ENCODE results near the gene ARHGEF10L.
"Not testable (repeated sequence)": the region's sequence is repeated elsewhere in the genome, so short reads cannot be mapped to it uniquely, and the experiment has no call there.

ARHGEF10L gene

GRCh38 chr1:17610085-17610484 is 70.6 kb downstream of the ARHGEF10L start:
- DNase-seq (ENCODE audit: low read depth in 3 of 3): no peak

- no peak for DNase-seq (ENCODE audit: low read depth in 3 of 3)
Measured at GRCh38 chr1:17610713-17611112, 71.2 kb downstream of the ARHGEF10L start.

GRCh38 chr1:17611991-17612390 is 72.5 kb downstream of the ARHGEF10L start:
- DNase-seq (ENCODE audit: low read depth in 3 of 3): no peak

GRCh38 chr1:17612831-17613230 is 73.3 kb downstream of the ARHGEF10L start:
- DNase-seq (ENCODE audit: low read depth in 3 of 3): no peak

- no peak for DNase-seq (ENCODE audit: low read depth in 3 of 3)
Measured at GRCh38 chr1:17614586-17614985, 75.1 kb downstream of the ARHGEF10L start.

- no peak for DNase-seq (ENCODE audit: low read depth in 3 of 3)
Measured at GRCh38 chr1:17615157-17615556, 75.7 kb downstream of the ARHGEF10L start.

GRCh38 chr1:17615959-17616358 is 76.5 kb downstream of the ARHGEF10L start:
- no peak for DNase-seq (ENCODE audit: low read depth in 3 of 3)

GRCh38 chr1:17616731-17617279 is 77.3 kb downstream of the ARHGEF10L start:
- no peak for DNase-seq (ENCODE audit: low read depth in 3 of 3)

GRCh38 chr1:17617787-17618557 is 78.5 kb downstream of the ARHGEF10L start:
- no peak for DNase-seq (ENCODE audit: low read depth in 3 of 3)

GRCh38 chr1:17618558-17619247 is 79.2 kb downstream of the ARHGEF10L start:
- no peak for DNase-seq (ENCODE audit: low read depth in 3 of 3)

- no peak for DNase-seq (ENCODE audit: low read depth in 3 of 3)
Measured at GRCh38 chr1:17620448-17620847, 81.0 kb downstream of the ARHGEF10L start.

- DNase-seq (ENCODE audit: low read depth in 3 of 3): no peak
Measured at GRCh38 chr1:17621691-17622090, 82.2 kb downstream of the ARHGEF10L start.

GRCh38 chr1:17622823-17623222 is 83.3 kb downstream of the ARHGEF10L start:
- no peak for DNase-seq (ENCODE audit: low read depth in 3 of 3)

GRCh38 chr1:17624611-17625233 is 85.2 kb downstream of the ARHGEF10L start:
- DNase-seq (ENCODE audit: low read depth in 3 of 3): no peak

GRCh38 chr1:17627239-17628052 is 87.9 kb downstream of the ARHGEF10L start:
- no peak for DNase-seq (ENCODE audit: low read depth in 3 of 3)

- not testable (repeated sequence) for DNase-seq (ENCODE audit: low read depth in 3 of 3)
Measured at GRCh38 chr1:17629046-17629445, 89.5 kb downstream of the ARHGEF10L start.

- no peak for DNase-seq (ENCODE audit: low read depth in 3 of 3)
Measured at GRCh38 chr1:17629460-17629859, 90.0 kb downstream of the ARHGEF10L start.

- no peak for DNase-seq (ENCODE audit: low read depth in 3 of 3)
Measured at GRCh38 chr1:17630048-17630830, 90.7 kb downstream of the ARHGEF10L start.

GRCh38 chr1:17630986-17631385 is 91.5 kb downstream of the ARHGEF10L start:
- DNase-seq (ENCODE audit: low read depth in 3 of 3): no peak

GRCh38 chr1:17631410-17631809 is 91.9 kb downstream of the ARHGEF10L start:
- no peak for DNase-seq (ENCODE audit: low read depth in 3 of 3)

GRCh38 chr1:17632106-17632505 is 92.6 kb downstream of the ARHGEF10L start:
- no peak for DNase-seq (ENCODE audit: low read depth in 3 of 3)
